Neural cell (in vitro differentiated cells): ENCODE results near the gene PREB. TPM values are rescaled to one million over a fixed set of nuclear protein-coding genes. Genes with fewer than 3 reads are reported as not detected.

Experiments
- H2AFZ ChIP-seq: fragments of 200-600, 300-800 bp; sonication (generic), shearing (Covaris generic); 2 replicates; pipeline ENCODE4 v1.6.0; 2014; ENCODE audit warnings: low read depth, mild to moderate bottlenecking, antibody characterized with exemption, low read length, moderate library complexity
- H3F3A ChIP-seq: fragments of 200-600 bp; shearing (Covaris generic); 2 replicates; pipeline ENCODE4 v1.6.1; 2016; ENCODE audit warnings: mild to moderate bottlenecking, moderate library complexity, mixed read lengths, antibody characterized with exemption, low read length; ENCODE audit not compliant: insufficient read depth, poor library complexity, severe bottlenecking
- H3K27ac ChIP-seq: fragments of 200-600, 300-800 bp; sonication (generic), shearing (Covaris generic); 2 replicates; pipeline ENCODE4 v1.5.1; 2014; ENCODE audit warnings: mild to moderate bottlenecking, low read length, moderate library complexity
- H3K27me3 ChIP-seq: fragments of 300-800, 200-600 bp; sonication (generic), shearing (Covaris generic); 2 replicates; pipeline ENCODE4 v1.6.0; 2014; ENCODE audit warnings: mild to moderate bottlenecking, low read depth, low read length, moderate library complexity; ENCODE audit not compliant: insufficient read depth
- H3K36me3 ChIP-seq: fragments of 300-800, 200-600 bp; sonication (generic), shearing (Covaris generic); 2 replicates; pipeline ENCODE4 v1.5.1; 2014; ENCODE audit warnings: mild to moderate bottlenecking, antibody characterized with exemption, low read length, moderate library complexity; ENCODE audit not compliant: insufficient read depth
- H3K4me2 ChIP-seq: fragments of 300-800, 200-600 bp; sonication (generic), shearing (Covaris generic); 2 replicates; pipeline ENCODE4 v1.6.0; 2014; ENCODE audit warnings: mild to moderate bottlenecking, low read length
- H3K4me3 ChIP-seq: fragments of 300-800, 200-600 bp; sonication (generic), shearing (Covaris generic); 2 replicates; pipeline ENCODE4 v1.5.1; 2014; ENCODE audit warnings: mild to moderate bottlenecking, low read length, moderate library complexity
- H3K79me2 ChIP-seq: fragments of 200-600 bp; shearing (Covaris generic); replicated peaks from 2 replicates; pipeline ENCODE4 v1.6.0; 2014; ENCODE audit warnings: mild to moderate bottlenecking, low read length, moderate library complexity; ENCODE audit not compliant: insufficient read depth
- H3K9ac ChIP-seq: fragments of 300-800, 200-600 bp; sonication (generic), shearing (Covaris generic); 2 replicates; pipeline ENCODE4 v1.6.1; 2016; ENCODE audit warnings: mild to moderate bottlenecking, low read length, mixed read lengths
- H3K9me2 ChIP-seq: fragments of 200-600 bp; shearing (Covaris generic); 2 replicates; pipeline ENCODE4 v1.6.1; 2016; ENCODE audit warnings: mild to moderate bottlenecking, low read length, mixed read lengths; ENCODE audit not compliant: insufficient read depth
- H3K9me3 ChIP-seq: fragments of 200-600, 300-800 bp; sonication (generic), shearing (Covaris generic); 2 replicates; pipeline ENCODE4 v1.6.1; 2016; ENCODE audit warnings: mild to moderate bottlenecking, mixed run types, low read length, moderate library complexity, mixed read lengths
- H4K20me1 ChIP-seq: fragments of 200-600 bp; shearing (Covaris generic); 2 replicates; pipeline ENCODE4 v1.6.1; 2016; ENCODE audit warnings: mild to moderate bottlenecking, mixed run types; ENCODE audit not compliant: insufficient read depth
- CTCF ChIP-seq: fragments of 450-650 bp; IDR thresholded peaks from 2 replicates; pipeline ENCODE4 v1.5.1; 2014; ENCODE audit warnings: antibody characterized with exemption, mild to moderate bottlenecking, moderate library complexity; ENCODE audit not compliant: poor library complexity, severe bottlenecking
- EP300 ChIP-seq: fragments of 450-650 bp; conservative IDR thresholded peaks from 2 replicates; pipeline ENCODE4 v1.6.1; 2014; ENCODE audit warnings: antibody characterized with exemption, mild to moderate bottlenecking, moderate library complexity; ENCODE audit not compliant: poor library complexity, severe bottlenecking
- EZH2 ChIP-seq: fragments of 200-600, 300-800 bp; shearing (Covaris generic), sonication (generic); IDR thresholded peaks from 2 replicates; pipeline ENCODE4 v1.6.1; 2014; ENCODE audit warnings: antibody characterized with exemption, low read length, borderline replicate concordance, mild to moderate bottlenecking; ENCODE audit not compliant: insufficient read depth, poor library complexity, severe bottlenecking
- MXI1 ChIP-seq: fragments of 450-650 bp; conservative IDR thresholded peaks from 2 replicates; pipeline ENCODE4 v1.6.1; 2014; ENCODE audit warnings: antibody characterized with exemption, mild to moderate bottlenecking; ENCODE audit not compliant: poor library complexity, severe bottlenecking
- POLR2AphosphoS5 ChIP-seq: IDR thresholded peaks from 2 replicates; pipeline ENCODE4 v1.6.1; 2012
- RAD21 ChIP-seq: fragments of 450-650 bp; conservative IDR thresholded peaks from 2 replicates; pipeline ENCODE4 v1.6.1; 2014; ENCODE audit warnings: antibody characterized with exemption, mild to moderate bottlenecking, moderate library complexity
- REST ChIP-seq: IDR thresholded peaks from 2 replicates; pipeline ENCODE4 v1.6.1; 2012; ENCODE audit warnings: borderline replicate concordance
- SMC3 ChIP-seq: fragments of 450-650 bp; conservative IDR thresholded peaks from 2 replicates; pipeline ENCODE4 v1.6.1; 2014; ENCODE audit warnings: antibody characterized with exemption, mild to moderate bottlenecking, moderate library complexity; ENCODE audit not compliant: poor library complexity
- TAF1 ChIP-seq: IDR thresholded peaks from 2 replicates; pipeline ENCODE4 v1.6.1; 2012; ENCODE audit warnings: low read depth
- polyA plus RNA-seq: library from polyadenylated mRNA; depleted of rRNA; stranded (reverse); fragments of >200 nt; gene quantifications from 2 replicates; pipeline ENCODE4 v1.2.3, GENCODE V29; 2014

Gene PREB
- polyA plus RNA-seq, 1 donor from 2014 or later: 121 TPM

DNA sequence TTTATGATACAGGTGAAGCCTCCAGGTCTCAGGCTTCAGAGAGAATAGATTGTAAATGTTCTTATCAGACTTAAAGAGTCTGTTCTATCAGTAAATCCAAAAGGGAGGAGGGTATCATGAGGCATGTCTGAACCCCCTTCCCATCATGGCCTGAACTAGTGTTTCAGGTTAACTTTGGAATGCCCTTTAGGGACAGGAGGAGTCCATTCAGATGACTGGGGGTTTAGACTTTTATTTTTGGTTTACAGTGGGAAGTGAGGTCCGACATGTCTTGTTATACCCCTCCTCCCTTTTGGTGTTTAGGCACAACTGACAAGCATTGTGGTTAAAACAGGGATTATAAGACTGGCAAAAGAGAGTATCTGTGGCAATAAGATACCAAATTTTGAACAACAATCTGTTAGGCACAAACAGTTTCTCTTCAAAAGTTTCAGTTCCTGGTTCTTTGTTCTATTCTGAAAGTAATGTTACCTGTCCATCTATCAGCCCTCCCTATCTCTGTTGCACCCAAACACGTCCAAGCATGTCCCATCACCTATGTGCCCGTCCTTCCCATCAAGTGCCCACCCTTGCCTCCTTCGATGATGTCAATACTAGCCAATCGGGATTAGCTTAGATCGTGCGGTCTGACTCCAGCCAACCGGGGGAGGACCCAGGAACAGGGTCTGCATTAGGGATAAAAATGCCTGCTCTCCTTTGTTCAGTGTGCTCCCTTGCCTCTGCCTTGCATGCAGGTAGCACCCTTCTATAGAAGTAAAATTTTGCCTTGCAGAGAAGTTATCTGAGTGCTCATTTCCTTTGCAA lies 30.7 kb upstream of the PREB start:
- Histone ChIP-seq H3K9me3 (no peaks in the 10 kb centered on the region), H3F3A (no peaks in the 10 kb centered on the region), H3K4me3 (no peak overlapping the region), H3K9me2 (no peaks in the 10 kb centered on the region), H2AFZ (no peak overlapping the region), H3K9ac (no peak overlapping the region), H3K79me2 (no peaks in the 10 kb centered on the region), H3K27me3 (no peaks in the 10 kb centered on the region), H3K4me2 (no peak overlapping the region), H4K20me1 (no peaks in the 10 kb centered on the region), H3K27ac (no peak overlapping the region), H3K36me3 (no peaks in the 10 kb centered on the region)
- no peak for TF ChIP-seq EZH2
- TF ChIP-seq POLR2AphosphoS5: no peak
- TF ChIP-seq REST: no peak
- TF ChIP-seq SMC3: no peak
- TF ChIP-seq TAF1: no peak
- TF ChIP-seq CTCF: no peak
- no peak for TF ChIP-seq EP300
- no peak for TF ChIP-seq MXI1
- no peak for TF ChIP-seq RAD21

GRCh38 chr2:27162151-27163121 lies 28.0 kb upstream of the PREB start:
- H3F3A ChIP-seq: no peaks in the 10 kb centered on the region
- no peak overlapping the region for H3K27ac ChIP-seq
- no peak overlapping the region for H3K4me3 ChIP-seq
- H3K27me3 ChIP-seq: no peaks in the 10 kb centered on the region
- H3K79me2 ChIP-seq: no peaks in the 10 kb centered on the region
- H3K36me3 ChIP-seq: no peaks in the 10 kb centered on the region
- H4K20me1 ChIP-seq: no peaks in the 10 kb centered on the region
- no peak overlapping the region for H2AFZ ChIP-seq
- H3K9me3 ChIP-seq: no peaks in the 10 kb centered on the region
- no peaks in the 10 kb centered on the region for H3K9me2 ChIP-seq
- TF ChIP-seq CTCF (no peak), TAF1 (no peak), EP300 (no peak), POLR2AphosphoS5 (no peak)
- no peak overlapping the region for H3K4me2 ChIP-seq
- no peak overlapping the region for H3K9ac ChIP-seq
